ENCODE data around the gene PCSK5. TPM values are rescaled to one million over a fixed set of nuclear protein-coding genes. Genes with fewer than 3 reads are reported as not detected.

PCSK5 gene
- total RNA-seq, 1 experiment from 2014 or later: 6.9 TPM

- Histone ChIP-seq H4K20me1 (ENCODE audit: insufficient read depth) (no peaks in the 10 kb centered on the region; the same call in 1 of the 2 replicates), H3K36me3 (ENCODE audit: control insufficient read depth in 1 of 2, insufficient read depth in 2 of 2, low read length in 2 of 2) (no peaks in the 10 kb centered on the region), H3K27me3 (ENCODE audit: insufficient read depth, low read length) (no peaks in the 10 kb centered on the region), H3K9me3 (ENCODE audit: control insufficient read depth in 1 of 2, insufficient read depth in 1 of 2, low read depth in 1 of 2, low read length in 2 of 2) (no peaks in the 10 kb centered on the region), H3K9me2 (ENCODE audit: insufficient read depth) (no peaks in the 10 kb centered on the region), H3K27ac (ENCODE audit: low read depth, low read length) (no peak overlapping the region), H3K4me2 (ENCODE audit: low read length) (no peak overlapping the region), H3K4me1 (ENCODE audit: control insufficient read depth in 1 of 2, insufficient read depth in 2 of 2, low read length in 2 of 2) (no peaks in the 10 kb centered on the region), H3K79me2 (ENCODE audit: insufficient read depth, low read length) (no peaks in the 10 kb centered on the region), H3K4me3 (replicated peaks in 1 of 2; ENCODE audit: low read depth in 1 of 2, low read length in 2 of 2) (no peak overlapping the region), H3K9ac (ENCODE audit: low read length) (no peak overlapping the region), H2AFZ (ENCODE audit: low read depth, low read length, poor library complexity, severe bottlenecking) (no peak overlapping the region)
- TF ChIP-seq POLR2A (IDR thresholded peaks at IDR 0.05; ENCODE audit: borderline replicate concordance, extremely low read depth, insufficient read depth, insufficient read length): no peak
- TF ChIP-seq REST (IDR thresholded peaks at IDR 0.05; ENCODE audit: low read depth): no peak
- TF ChIP-seq FOSL1 (IDR thresholded peaks at IDR 0.05; ENCODE audit: low read depth): no peak
- TF ChIP-seq SRF (IDR thresholded peaks at IDR 0.05; ENCODE audit: low read depth): no peak
- no peak for TF ChIP-seq POLR2AphosphoS5 (IDR thresholded peaks at IDR 0.05; ENCODE audit: low read depth, low read length)
- TF ChIP-seq ATF3 (IDR thresholded peaks at IDR 0.05): no peak
- no peak for TF ChIP-seq EZH2phosphoT487 (IDR thresholded peaks at IDR 0.05; ENCODE audit: borderline replicate concordance)
- TF ChIP-seq SP1 (IDR thresholded peaks at IDR 0.05; ENCODE audit: low read depth): no peak
- TF ChIP-seq CTCF (IDR thresholded peaks at IDR 0.05 in 2 of 3, conservative IDR thresholded peaks at IDR 0.05 in 1 of 3; ENCODE audit: borderline replicate concordance in 1 of 3, insufficient read depth in 1 of 3, low read depth in 2 of 3, low read length in 2 of 3): no peak
- no peak for TF ChIP-seq ZBTB33 (IDR thresholded peaks at IDR 0.05; ENCODE audit: extremely low read depth, insufficient replicate concordance, low read length)
- TF ChIP-seq SIN3A (IDR thresholded peaks at IDR 0.05; ENCODE audit: low read depth): no peak
- no peak for TF ChIP-seq CBX3 (IDR thresholded peaks at IDR 0.05; ENCODE audit: low read depth)
- no peak for TF ChIP-seq ZFX (IDR thresholded peaks at IDR 0.05)
- no peak for TF ChIP-seq ELF1 (IDR thresholded peaks at IDR 0.05; ENCODE audit: borderline replicate concordance, low read depth)
- TF ChIP-seq EZH2 (IDR thresholded peaks at IDR 0.05): no peak
- no peak for TF ChIP-seq JUND (IDR thresholded peaks at IDR 0.05)
- CTCF ChIA-PET: no interaction called here
- RAD21 ChIA-PET (ENCODE audit: low non-redundant PET in 1 of 2, low total read pairs in 2 of 2, uncharacterized antibody in 2 of 2, unreplicated experiment in 2 of 2): no interaction called here
- intact Hi-C loops (cut with micrococcal nuclease): no loop called here
- no TSS peak for BruUV-seq (replicated peaks)
- ATAC-seq: no peak
- POLR2A ChIA-PET: no interaction called here
- DNase-seq (ENCODE audit: low read depth, low spot score): no peak
Measured at GRCh38 chr9:76092572-76092971, 202.1 kb downstream of the PCSK5 start.
